ENCODE results near the gene VSTM2L. TPM values are rescaled to one million over a fixed set of nuclear protein-coding genes. Genes with fewer than 3 reads are reported as not detected.

VSTM2L gene
- total RNA-seq, 2 donors from 2014 or later: 1.4 to 1.5 TPM

- no peaks in the 10 kb centered on the region for H3K27me3 ChIP-seq
- H3K9ac ChIP-seq (ENCODE audit: low read depth in 2 of 2, low read length in 2 of 2): no peak overlapping the region
- no peak for DNase-seq
- no peak overlapping the region for H3K27ac ChIP-seq
- TF ChIP-seq, protein P1, sequence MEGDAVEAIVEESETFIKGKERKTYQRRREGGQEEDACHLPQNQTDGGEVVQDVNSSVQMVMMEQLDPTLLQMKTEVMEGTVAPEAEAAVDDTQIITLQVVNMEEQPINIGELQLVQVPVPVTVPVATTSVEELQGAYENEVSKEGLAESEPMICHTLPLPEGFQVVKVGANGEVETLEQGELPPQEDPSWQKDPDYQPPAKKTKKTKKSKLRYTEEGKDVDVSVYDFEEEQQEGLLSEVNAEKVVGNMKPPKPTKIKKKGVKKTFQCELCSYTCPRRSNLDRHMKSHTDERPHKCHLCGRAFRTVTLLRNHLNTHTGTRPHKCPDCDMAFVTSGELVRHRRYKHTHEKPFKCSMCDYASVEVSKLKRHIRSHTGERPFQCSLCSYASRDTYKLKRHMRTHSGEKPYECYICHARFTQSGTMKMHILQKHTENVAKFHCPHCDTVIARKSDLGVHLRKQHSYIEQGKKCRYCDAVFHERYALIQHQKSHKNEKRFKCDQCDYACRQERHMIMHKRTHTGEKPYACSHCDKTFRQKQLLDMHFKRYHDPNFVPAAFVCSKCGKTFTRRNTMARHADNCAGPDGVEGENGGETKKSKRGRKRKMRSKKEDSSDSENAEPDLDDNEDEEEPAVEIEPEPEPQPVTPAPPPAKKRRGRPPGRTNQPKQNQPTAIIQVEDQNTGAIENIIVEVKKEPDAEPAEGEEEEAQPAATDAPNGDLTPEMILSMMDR (IDR thresholded peaks at IDR 0.05): no peak
- intact Hi-C loops (cut with DNase I): no loop called here
- no peak overlapping the region for H3K4me3 ChIP-seq
- peaks cover 13% of the 10 kb centered on the region for H3K4me1 ChIP-seq
- H3K36me3 ChIP-seq: no peaks in the 10 kb centered on the region
- no peaks in the 10 kb centered on the region for H3K9me3 ChIP-seq
Measured at GRCh38 chr20:37986873-37987601, 84.1 kb downstream of the VSTM2L start.

- TF ChIP-seq, protein P1 (IDR thresholded peaks at IDR 0.05): no peak
- Histone ChIP-seq H3K36me3 (no peaks in the 10 kb centered on the region), H3K9ac (ENCODE audit: low read depth in 2 of 2, low read length in 2 of 2) (no peak overlapping the region), H3K4me1 (peaks cover 13% of the 10 kb centered on the region), H3K9me3 (no peaks in the 10 kb centered on the region), H3K4me3 (no peak overlapping the region), H3K27ac (no peak overlapping the region), H3K27me3 (no peaks in the 10 kb centered on the region)
- intact Hi-C loops (cut with DNase I): no loop called here
- DNase-seq: no peak
Measured at GRCh38 chr20:37987602-37988290, 84.8 kb downstream of the VSTM2L start.

- no peaks in the 10 kb centered on the region for H3K9me3 ChIP-seq
- no peak overlapping the region for H3K4me3 ChIP-seq
- H3K36me3 ChIP-seq: no peaks in the 10 kb centered on the region
- DNase-seq: no peak
- no peaks in the 10 kb centered on the region for H3K27me3 ChIP-seq
- intact Hi-C loops (cut with DNase I): no loop called here
- TF ChIP-seq, protein P1 (IDR thresholded peaks at IDR 0.05): no peak
- H3K4me1 ChIP-seq: peaks cover 13% of the 10 kb centered on the region
- H3K27ac ChIP-seq: no peak overlapping the region
- H3K9ac ChIP-seq (ENCODE audit: low read depth in 2 of 2, low read length in 2 of 2): no peak overlapping the region
Measured at GRCh38 chr20:37988306-37988954, 85.5 kb downstream of the VSTM2L start.

GRCh38 chr20:37989601-37990295 lies 86.8 kb downstream of the VSTM2L start:
- intact Hi-C loops (cut with DNase I): loop anchor here (5.0 to 10.0 kb wide), 2 partner anchors 335 to 427 kb away; no protein-coding TSS in a partner anchor
- DNase-seq: no peak
- no peak overlapping the region for H3K4me3 ChIP-seq
- no peaks in the 10 kb centered on the region for H3K9me3 ChIP-seq
- no peaks in the 10 kb centered on the region for H3K27me3 ChIP-seq
- H3K27ac ChIP-seq: no peak overlapping the region
- no peaks in the 10 kb centered on the region for H3K36me3 ChIP-seq
- TF ChIP-seq, protein P1 (IDR thresholded peaks at IDR 0.05): no peak
- peak overlapping the region in 1 of 2 donors; percentile 41 for H3K9ac ChIP-seq (ENCODE audit: low read depth in 2 of 2, low read length in 2 of 2)
- H3K4me1 ChIP-seq: peaks cover 13% of the 10 kb centered on the region

- Histone ChIP-seq H3K36me3 (no peaks in the 10 kb centered on the region), H3K27ac (no peak overlapping the region), H3K4me3 (no peak overlapping the region), H3K27me3 (no peaks in the 10 kb centered on the region), H3K9ac (ENCODE audit: low read depth in 2 of 2, low read length in 2 of 2) (no peak overlapping the region), H3K4me1 (peaks cover 13% of the 10 kb centered on the region), H3K9me3 (no peaks in the 10 kb centered on the region)
- TF ChIP-seq, protein P1 (IDR thresholded peaks at IDR 0.05): no peak
- peak; percentile 33 for DNase-seq
- intact Hi-C loops (cut with DNase I): loop anchor here (5.0 to 10.0 kb wide), 2 partner anchors 336 to 428 kb away; no protein-coding TSS in a partner anchor
Measured at GRCh38 chr20:37990571-37991151, 87.7 kb downstream of the VSTM2L start.

All from colonic mucosa (tissue), 4 donors.